Anterior cingulate cortex (tissue), 58 donors: ENCODE data around the gene SCFD2.
A peak's percentile ranks its signal among the peaks of the same experiment; 100 is the strongest.
"Not testable (repeated sequence)": the region's sequence is repeated elsewhere in the genome, so short reads cannot be mapped to it uniquely, and the experiment has no call there.

Experiments
- DNase-seq, 58 donors: peaks; one replicate each; lab custom pipeline; 2025; lab: John Stamatoyannopoulos, UW

The SCFD2 gene

DNA sequence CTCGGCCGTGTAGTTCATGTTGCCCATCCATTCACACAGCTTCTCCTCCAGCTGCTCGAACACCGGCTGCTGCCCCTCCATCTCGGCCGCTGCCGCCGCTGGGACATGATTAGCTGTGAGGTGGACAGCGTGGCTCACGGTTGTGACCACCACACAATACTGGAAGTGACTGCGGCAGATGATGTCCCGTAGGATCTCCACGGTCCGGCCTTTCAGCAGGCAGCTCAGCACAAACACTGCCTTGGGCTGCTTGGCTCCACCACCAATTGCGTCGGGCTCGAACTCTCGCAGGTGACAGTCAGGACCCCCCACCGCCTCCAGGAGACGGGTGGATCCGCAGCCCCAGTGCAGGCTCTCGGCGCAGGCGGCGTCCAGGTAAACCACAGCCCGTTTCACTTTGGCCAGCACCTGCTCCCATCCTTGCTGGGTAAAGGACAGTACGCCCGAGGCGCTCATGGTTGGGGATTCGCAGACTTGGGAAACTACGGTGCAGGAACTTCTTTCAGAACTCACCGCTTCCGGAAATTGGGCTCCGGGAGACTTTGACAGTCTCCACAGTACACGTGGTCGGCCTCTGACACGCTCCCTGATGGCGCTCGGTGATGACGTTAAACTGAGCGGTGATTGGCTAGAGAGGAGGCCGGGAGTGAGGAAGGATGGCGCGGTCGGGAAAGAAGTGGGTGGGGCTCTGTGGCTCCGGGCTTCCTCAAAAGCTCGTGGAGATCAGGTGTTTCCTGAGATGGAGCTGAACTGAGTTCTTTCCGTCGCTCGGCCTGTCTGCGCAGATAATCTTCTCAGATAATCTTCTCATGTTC lies at the start of gene SCFD2:
Gene SCFD2, minus strand, starts transcription at position 576 of the 815 bp plus-strand sequence.
- DNase-seq, result peak; percentile 50 to 99 (median 96)

GRCh38 chr4:53409479-53409878 lies 43.6 kb upstream of the SCFD2 start:
- DNase-seq, result not testable (repeated sequence)

DNA sequence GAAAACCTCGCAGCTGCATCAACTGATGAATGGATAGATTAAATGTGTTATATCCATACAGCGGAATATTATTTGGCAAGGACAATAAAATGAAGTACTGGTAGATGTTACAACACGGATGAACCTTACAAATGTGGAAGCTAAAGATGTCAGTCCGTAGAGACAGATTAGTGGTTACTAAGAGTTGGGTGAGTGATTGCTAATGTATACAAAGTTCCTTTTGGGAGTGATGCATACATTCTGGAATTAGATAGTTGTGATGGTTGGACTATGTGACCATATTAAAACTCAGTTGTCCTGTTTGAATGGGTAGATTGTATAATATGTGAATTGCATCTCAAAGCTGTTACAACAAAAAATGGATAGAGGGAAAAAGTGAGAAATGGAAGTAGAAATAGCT lies 14.4 kb upstream of the SCFD2 start:
- no peak for DNase-seq

GRCh38 chr4:53378171-53378482 lies 12.3 kb upstream of the SCFD2 start:
- DNase-seq, result no peak

- peak; percentile 21 to 95 (median 84) for DNase-seq
Measured at GRCh38 chr4:53377319-53378170, 11.7 kb upstream of the SCFD2 start, which contains the start of gene FIP1L1. TSS of gene FIP1L1 (plus strand) at chr4:53377641. CDS start at chr4:53377839, 198 bp downstream.

GRCh38 chr4:53376900-53377299 lies 11.0 kb upstream of the SCFD2 start:
- DNase-seq, result no peak

- no peak for DNase-seq
Measured at GRCh38 chr4:53374777-53375258, 9.0 kb upstream of the SCFD2 start.

DNA sequence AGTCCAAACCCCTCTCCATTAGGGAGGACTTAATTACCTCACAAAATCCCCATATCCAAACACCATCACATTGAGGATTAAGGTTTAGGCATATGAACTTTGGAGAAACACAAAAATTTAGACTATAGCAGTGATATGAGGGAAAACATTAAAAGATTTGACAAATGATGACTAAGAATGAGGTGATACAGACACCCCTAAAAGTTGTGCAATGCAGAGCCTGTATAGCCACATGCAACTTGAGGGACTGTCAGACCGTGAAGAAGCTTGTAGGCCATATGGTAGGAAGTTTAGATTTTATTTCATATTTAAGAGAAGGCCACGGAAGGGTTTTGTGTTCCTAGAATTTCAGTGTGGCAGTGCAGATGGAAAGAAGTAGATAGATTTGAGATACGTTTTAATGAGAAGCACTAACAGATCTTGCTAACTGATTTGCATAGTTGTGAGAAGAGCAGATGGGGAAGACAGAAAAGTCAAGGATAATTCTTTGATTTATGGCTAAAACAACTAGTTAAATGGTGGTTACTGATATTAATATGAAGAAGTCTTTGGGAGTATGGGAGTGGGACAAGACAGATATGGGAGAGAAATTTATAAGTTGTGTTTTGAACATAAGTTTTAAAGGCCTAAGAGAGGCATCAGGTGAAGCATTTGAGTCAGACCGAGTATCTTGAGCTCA lies 6.1 kb upstream of the SCFD2 start:
- no peak for DNase-seq

GRCh38 chr4:53371049-53371448 lies 5.2 kb upstream of the SCFD2 start:
- DNase-seq, result no peak

DNA sequence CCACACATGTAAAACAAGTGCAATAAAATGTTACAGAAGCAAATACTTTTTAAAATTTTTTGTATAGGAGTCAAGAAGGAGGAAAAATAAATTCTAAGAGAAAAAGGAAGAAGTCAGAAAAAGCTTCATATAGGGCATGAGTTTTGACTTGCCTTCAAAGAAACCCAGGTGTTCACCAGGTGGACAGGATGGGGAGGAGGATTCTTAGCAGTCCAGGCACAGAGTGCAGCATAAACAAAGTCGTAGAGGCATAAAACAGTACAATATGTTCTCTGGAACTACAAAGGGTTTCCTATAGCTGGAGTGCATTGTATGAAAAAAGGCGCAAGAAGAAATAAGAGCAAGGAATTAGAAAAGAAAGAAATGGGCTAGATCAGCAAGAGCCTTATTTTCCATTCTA lies 1.9 kb upstream of the SCFD2 start:
- DNase-seq, result no peak

DNA sequence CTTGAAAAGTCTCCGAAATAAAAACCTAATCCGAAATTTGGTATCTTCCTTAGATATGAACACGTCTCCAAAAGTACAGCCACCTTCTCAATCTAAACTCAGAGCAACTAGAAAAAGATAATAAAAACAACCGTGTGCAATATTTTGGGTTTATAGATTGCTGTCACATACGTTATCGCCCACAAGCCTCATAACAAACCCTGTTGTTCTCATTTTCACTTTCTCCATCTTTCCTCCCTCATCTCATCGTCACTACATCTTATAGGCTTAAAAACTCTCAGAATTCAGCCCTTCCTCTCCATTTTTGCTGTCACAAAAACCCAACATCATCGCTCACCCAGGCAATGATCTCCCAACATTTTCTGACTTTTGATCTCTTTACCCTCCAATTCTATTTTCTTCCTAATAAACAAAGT lies 448 bp upstream of the SCFD2 start:
- no peak for DNase-seq

DNA sequence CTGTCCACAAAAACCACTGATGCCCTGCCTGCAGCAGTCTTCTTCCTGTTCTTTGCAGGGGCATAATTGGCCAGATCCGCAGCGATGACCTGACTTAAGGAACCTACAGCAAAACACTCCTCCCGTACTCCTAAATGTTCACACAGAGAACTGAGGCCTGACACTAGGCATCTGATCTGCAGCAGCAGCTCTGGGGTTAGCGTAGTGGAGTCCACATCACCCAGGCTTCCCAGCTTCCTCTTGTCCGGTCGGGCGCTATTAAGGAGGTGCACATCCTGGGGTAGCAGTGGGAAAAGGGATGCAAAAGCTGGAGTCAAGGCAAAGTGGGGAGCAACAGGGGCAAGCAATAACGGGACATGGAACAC lies 758 bp downstream of the SCFD2 start:
- peak in 1 of 58 donors; percentile 29 for DNase-seq

GRCh38 chr4:53364624-53365023 lies 1.2 kb downstream of the SCFD2 start:
- no peak for DNase-seq

- DNase-seq, result no peak
Measured at GRCh38 chr4:53362093-53362492, 3.8 kb downstream of the SCFD2 start.

- DNase-seq, result no peak
Measured at GRCh38 chr4:53361451-53361850, 4.4 kb downstream of the SCFD2 start.

- DNase-seq, result no peak
Measured at GRCh38 chr4:53355930-53356521, 9.8 kb downstream of the SCFD2 start.

GRCh38 chr4:53354012-53354722 lies 11.7 kb downstream of the SCFD2 start:
- DNase-seq, result no peak

DNA sequence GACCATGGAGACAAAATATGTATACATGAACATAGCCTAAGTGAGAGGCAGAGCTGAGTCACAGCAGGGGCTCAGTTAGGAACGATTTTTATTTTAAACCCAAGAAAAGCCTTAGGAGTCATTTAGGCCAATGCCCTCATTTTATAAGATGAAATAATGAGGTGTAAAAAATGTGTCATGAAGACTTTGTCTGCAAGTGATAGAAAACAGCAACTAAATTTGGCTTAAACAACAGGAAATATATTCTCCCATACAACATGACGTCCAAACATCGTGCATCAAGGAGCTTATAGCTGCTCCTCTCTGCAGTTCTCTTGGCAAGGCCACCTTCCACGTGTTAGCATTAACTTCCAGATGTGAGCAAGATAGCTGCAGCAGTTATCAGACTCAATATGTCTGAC lies 16.8 kb downstream of the SCFD2 start:
- no peak for DNase-seq

DNA sequence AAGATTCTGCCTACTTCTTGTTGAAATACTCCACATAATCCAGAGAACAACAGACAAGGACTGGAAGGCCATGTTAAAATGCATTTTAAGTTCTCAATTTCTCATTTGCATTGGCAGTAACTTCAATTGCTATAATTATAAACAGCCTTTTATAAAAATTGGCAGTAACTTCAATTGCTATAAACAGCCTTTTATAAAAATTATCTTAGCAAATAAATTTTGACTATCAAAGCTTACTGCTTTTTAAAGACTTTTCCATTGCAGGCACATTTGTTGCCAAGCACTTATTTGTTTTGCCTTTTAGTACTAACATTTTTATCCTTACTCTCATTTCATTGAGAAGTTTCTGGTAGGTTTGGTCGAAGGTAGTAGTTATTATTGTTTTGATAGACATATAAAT lies 17.8 kb downstream of the SCFD2 start:
- DNase-seq, result peak in 1 of 58 donors; percentile 21
